Activated CD8-positive, alpha-beta memory T cell treated with anti-CD3 and anti-CD28 coated beads for 1 hour (primary cell): ENCODE data around the gene HOXA3.

Experiments
- DNase-seq, 2 donors: peaks; one replicate each; pipeline ENCODE4 v3.0.0-alpha.2; 2020; ENCODE audit warnings: low read depth in 1 of 2; ENCODE audit errors: extremely low read depth in 1 of 2

The HOXA3 gene

GRCh38 chr7:27106181-27106900 lies 46.0 kb downstream of the HOXA3 start:
- DNase-seq: no peak

DNA sequence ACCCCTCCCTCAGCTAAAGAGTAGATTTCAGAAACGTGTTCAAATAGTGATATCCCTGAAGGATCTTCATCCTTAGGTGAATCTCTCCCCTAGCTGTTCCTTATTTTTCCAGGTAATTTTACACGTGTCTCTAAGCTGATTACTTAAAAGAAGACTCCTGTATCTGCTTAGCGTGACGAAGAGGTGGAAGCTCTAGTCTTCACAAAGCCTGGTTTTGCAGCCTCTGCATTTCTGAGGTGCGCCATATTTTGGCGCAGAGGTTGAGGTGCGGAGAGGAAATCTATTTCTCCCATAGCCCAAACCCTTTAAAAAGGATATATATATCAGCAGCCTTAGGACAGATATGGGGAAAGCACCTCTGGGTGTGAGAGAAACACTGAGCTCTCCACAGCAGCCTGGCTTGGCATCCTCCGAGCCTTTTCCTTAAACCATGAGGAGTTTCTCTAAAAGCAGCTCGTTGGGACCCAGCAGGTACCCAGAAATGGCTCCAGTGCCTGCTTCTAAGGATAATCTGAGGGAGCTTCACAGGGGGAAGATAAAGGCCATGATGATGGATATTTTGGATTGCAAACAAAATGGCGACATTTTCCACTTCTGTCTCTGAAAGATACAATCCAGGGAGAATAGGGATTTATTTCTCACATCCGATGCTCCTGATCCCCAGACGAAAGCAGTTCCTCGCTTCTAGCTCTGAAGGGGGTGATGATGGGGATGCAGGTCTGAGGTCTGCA lies 46.9 kb downstream of the HOXA3 start:
- DNase-seq: no peak

GRCh38 chr7:27104341-27105058 lies 47.9 kb downstream of the HOXA3 start:
- no peak for DNase-seq

- DNase-seq: no peak
Measured at GRCh38 chr7:27103489-27104226, 48.7 kb downstream of the HOXA3 start.

DNA sequence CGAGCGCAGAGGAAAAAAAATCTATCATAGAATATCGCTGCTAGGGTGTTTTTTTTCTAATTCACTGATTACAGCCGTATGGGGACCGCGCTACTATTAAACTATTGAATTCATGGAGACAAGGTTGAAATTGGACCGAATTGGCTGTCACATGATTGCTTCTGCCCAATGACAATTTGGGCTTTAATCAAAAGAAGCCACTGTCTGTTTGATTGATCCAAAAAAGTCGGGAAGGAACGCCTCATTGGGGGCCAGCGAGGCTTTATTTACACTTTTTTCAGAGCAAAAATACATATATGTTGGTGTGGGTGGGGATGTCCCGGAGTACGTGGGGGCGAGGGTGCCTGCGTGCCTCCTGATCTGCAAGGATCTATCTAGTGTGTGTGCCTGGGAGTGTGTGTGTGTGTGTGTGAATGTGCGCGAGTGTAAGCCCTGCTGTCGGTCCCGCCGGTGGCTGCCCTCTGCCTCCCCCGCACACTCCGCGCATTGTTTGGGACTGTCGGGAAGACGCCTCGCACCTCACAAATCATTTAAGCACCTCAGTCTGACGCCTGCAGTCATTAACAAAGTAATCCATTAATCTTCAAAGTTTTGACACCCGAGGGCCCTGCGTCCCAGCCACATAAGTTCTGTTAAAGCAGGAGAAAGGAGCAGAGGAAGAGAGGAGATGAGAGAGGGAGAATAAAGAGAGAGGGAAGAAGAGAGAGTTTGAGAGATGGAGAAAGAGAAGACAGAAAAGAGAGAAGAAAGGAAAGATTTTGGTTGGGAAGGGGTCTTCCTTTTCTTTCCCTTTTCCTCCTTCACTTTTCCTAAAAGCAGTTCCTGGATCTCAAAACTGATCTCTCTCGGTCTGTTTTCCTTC lies 49.6 kb downstream of the HOXA3 start, which contains the start of gene HOXA2:
TSS of gene HOXA2 (minus strand) at position 103 of the 862 bp plus-strand sequence. CDS start 183 bp downstream, outside the sequence.
- no peak for DNase-seq

DNA sequence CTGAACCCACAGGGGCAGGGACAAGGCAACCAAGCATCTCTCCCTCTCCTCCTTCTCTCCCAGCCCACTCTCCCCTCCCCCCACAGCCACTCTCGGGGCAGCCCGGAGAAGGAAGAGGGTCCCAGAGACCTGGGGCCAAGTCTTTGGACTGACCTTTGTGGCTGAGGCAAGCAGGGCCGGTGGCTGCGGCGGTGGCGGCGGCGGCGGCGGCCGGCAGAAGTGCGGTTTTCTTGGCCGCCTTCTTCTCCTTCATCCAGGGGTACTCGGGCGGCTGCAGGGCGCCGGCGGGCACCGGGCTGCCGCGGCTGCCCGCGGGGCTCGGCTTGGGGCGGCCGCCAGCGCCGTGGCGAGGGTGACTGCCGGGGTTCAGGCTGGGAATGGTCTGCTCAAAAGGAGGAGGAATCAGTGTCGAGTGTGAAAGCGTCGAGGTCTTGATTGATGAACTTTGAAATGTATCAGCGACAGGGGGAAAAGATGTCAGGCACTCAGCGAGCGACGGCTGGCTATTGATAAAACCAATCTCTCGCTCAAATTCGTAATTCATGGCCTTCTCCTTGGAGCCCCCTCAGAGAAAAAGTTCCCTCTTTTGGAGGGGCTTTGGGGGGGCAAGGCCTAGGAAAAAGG lies 50.3 kb downstream of the HOXA3 start:
- no peak for DNase-seq

DNA sequence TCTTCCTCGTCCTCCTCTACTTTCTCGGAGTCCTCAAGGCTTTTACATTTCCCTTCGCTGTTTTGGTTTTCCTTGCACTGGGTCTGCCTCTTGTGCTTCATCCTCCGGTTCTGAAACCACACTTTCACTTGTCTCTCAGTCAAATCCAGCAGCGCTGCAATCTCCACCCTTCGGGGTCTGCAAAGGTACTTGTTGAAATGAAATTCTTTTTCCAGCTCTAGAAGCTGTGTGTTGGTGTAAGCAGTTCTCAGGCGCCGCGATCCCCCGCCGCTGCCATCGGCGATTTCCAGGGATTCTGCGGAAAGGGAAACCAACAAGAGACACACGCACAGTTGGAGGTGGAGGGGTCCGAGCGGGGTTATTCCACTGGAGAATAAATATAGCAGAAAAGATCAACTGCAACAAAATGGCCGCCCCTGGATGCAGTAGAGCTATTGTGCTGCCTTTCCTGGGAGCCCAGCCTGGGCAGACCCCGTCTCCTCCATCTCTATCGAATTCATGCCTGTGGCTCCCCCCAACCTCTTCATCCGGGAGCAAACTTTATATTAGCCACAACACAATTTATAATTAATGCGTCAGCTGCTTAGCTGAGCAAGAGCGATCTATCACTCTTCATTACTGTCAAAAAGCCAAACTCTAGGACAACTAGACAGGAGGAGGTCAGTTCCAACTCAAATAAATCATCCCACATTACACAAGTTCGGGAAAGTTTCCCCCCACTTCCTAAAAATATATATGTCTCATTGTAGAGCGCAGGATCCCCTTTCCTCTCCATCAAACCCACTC lies 51.0 kb downstream of the HOXA3 start:
- DNase-seq: no peak

GRCh38 chr7:27100694-27101170 lies 51.7 kb downstream of the HOXA3 start:
- no peak for DNase-seq

- no peak for DNase-seq
Measured at GRCh38 chr7:27099453-27100370, 52.7 kb downstream of the HOXA3 start.

DNA sequence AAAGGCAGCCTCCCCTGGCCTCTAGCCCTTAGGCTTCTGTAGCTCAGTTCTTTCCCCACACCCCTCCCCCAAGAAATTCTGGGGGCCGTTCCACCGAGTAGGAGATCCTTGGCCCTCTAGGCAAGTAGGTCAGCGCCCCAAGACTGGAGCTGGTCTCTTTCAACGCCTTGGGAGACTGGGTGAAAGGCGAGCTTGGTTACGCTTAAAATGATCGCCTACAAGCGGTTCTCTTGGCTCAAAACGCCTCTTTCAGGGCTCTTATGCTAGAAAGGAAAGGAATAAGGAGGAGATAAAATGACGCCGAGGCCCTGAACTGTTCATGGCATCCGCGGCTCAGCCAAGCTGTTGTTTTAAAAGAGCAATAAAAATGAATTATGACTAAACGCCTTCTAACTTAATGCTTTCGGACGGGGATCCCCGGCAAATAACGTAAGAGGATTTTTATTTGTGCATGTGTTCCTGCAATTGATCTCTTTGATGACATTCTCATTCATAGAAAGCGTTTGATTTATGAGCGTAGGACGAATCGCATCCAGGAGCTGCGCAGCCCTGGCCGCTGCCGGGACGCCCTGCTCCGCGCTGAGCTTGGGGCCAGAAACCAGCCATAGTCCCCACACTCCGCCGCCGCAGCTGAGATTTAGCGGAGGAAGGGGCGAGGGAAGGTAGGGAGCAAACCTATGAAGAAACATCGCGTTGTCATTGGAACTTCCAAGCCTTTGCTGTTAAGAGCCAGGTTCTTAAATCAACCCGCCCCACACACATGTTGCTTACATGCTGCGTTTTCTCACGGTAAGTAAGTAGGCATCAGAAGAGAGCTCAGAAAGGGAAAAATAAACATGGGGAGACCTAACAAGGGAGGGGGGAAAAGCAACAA lies 53.6 kb downstream of the HOXA3 start:
- DNase-seq: no peak

DNA sequence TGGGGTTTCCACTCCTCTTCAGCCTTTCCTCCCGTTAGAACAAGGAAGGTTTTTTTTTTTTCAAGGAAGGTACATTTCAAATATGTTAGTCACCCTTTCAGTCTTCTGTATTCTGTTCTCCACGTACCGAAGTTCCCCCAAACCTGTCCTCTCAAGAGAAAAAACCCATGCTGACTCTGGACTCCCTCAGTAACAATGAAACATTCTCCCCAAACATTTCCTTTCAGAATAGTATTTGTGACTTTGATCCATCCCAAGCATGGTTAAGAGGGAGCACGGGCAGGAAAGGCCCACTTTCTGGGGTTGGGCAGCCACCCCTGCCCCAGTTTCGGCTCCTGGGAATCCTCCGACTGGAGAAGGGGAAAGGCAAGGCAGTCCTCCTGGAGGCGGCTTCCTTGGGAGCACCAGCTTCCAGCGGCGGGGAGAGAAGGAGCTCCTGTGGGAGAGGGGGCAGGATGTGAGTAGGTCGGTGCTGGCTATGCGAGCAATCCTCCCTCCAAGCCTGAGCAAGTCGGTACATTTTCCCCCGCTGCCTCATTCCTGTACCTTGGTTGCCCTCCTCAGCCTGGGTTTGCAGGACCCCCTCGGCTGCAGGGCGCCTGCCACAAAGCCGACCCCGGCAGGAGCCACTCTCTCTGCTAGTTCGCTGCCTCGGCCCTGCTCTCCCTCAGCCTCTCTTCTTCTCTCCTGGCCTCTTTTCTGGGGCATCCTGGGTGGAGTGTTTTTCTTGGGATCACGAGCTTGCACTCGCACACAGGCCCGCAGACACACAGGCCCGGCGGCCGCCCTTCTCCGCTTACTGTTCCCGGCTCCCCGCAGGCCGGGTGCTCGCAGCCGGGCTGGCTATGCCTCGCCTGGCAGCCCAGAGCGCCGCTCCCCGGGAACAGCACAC lies 54.5 kb downstream of the HOXA3 start:
- no peak for DNase-seq

DNA sequence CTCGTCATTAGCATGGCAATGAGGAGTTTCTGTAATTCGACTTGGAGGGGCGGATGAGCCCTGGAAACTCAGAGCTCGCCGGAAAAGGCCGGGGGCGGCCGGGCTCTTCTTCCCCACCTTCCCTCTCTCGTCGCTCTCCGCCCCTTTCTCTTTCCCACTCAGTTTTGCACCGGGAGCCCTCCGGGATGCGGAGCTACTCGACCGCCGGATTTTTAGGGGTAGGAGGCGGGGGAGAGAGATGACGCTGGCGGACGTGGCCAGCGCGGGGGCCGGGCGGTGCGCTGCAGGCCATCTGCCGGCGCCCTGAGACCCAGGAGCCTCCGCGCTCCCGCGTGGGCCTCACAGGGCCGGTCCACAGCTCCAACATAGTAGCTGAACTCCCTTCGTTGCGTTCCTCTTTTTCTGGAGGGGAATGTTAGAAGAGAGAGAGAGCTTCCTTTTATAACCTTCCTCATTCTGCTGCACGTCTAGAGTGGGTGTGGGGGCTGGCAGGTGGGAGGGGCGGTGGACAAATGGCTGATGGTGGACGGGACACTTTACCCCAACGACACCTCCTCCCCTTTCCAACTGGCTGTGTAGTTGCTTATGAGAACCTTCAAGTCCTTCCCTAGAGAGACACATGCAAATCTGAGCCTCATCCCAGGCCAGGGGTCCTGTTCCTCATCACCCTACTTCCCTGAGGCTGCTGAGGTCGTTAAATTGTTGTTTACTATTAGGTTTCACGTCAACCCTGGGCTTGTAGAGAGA lies 55.4 kb downstream of the HOXA3 start:
- no peak for DNase-seq

DNA sequence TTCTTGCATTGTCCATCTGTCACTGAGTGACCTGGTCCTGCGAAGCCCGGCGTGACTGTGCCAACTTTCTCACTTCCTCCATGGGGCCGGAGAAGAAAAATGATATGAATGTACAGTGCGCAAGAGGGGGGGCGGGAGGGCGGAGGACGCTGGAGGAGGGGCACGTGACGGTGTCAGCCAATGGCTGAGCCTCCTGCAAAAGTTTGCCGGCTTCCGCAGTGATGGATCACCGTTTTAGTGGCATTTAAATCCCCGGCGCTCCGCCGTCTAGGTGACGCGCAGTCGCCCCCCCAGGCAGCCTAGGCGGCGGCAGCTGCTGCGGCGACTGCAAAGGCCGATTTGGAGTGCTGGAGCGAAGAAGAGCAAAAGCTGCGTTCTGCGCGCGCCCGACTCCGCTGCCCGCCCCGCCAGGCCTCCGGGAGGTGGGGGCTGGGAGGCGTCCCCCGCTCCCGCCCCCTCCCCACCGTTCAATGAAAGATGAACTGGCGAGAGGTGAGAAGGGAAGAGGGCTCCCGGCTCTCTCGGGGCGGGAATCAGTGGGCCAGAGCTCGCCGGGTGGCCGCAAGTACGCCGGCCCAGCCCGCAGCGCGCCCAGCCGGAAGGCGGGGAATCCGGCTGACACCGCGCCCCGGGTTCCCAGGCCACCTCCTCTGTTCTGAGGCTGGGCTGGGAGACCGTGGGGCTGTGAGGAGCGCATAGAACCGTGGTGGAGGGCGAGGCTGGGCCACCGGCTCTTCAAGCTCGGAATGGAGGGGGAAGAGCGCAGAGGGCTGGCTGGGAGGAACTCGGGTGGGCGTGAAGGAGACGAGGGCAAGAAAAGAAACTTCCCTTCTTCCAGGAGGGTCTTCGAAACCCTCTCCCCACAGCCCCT lies 56.3 kb downstream of the HOXA3 start, which contains the start of gene HOXA1:
TSS of gene HOXA1 (minus strand) at position 104 of the 871 bp plus-strand sequence. CDS start at position 16, 88 bp downstream.
- peak; percentile 44 to 54 for DNase-seq
